GM12892 (cell line): ENCODE results near the gene HGS.

Experiments used
- POLR2A ChIP-seq: IDR thresholded peaks from 2 replicates; pipeline ENCODE4 v1.6.1; 2011; ENCODE audit warnings: low read depth, low read length, control low read depth
- POLR2AphosphoS5 ChIP-seq: IDR thresholded peaks from 2 replicates; pipeline ENCODE4 v1.6.1; 2011; ENCODE audit warnings: low read depth, low read length, control low read depth
- TAF1 ChIP-seq: IDR thresholded peaks from 2 replicates; pipeline ENCODE4 v1.6.1; 2011; ENCODE audit warnings: low read depth, mild to moderate bottlenecking, control low read depth, low read length, borderline replicate concordance

DNA sequence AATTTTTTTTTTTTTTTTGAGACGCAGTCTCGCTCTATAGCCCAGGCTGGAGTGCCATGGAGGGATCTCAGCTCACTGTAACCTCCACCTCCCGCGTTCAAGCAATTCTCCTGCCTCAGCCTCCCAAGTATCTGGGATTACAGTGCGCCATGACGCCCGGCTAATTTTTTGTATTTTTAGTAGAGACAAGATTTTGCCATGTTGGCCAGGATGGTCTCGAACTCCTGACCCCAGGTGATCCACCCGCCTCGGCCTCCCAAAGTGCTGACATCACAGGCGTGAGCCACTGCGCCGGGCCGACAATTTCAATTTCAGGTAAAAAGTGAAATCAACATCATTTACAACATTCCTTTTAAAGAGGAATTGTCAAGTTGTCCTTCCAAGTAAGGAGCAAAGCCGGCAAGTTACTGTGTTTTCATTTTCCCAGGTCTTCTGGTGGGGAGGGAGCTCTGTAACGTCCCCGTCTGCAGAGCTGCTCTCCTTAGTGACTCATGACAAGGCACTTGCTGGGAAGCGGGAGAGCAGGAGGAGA lies 47.8 kb upstream of the HGS start:
- TF ChIP-seq POLR2A = no peak
- TF ChIP-seq POLR2AphosphoS5 = no peak
- TF ChIP-seq TAF1 = no peak
